GM12801 (cell line): ENCODE measurements around the gene PSEN2.

ENCODE experiments used
- CTCF ChIP-seq: IDR thresholded peaks from one replicate; pipeline ENCODE4 v1.5.1; 2011; ENCODE audit warnings: control low read depth; ENCODE audit not compliant: insufficient read length; ENCODE audit errors: extremely low read depth

The PSEN2 gene

GRCh38 chr1:226868726-226869125 is 1.7 kb upstream of the PSEN2 start:
- TF ChIP-seq CTCF, result no peak

GRCh38 chr1:226870026-226870400 is 403 bp upstream of the PSEN2 start:
- TF ChIP-seq CTCF, result no peak

- no peak for TF ChIP-seq CTCF
Observed at GRCh38 chr1:226871636-226872327, 1.4 kb downstream of the PSEN2 start.

- no peak for TF ChIP-seq CTCF
Observed at GRCh38 chr1:226872437-226872836, 2.0 kb downstream of the PSEN2 start.

GRCh38 chr1:226873771-226874578 is 3.6 kb downstream of the PSEN2 start:
- TF ChIP-seq CTCF, result no peak

- TF ChIP-seq CTCF, result no peak
Observed at GRCh38 chr1:226874579-226875425, 4.4 kb downstream of the PSEN2 start.
